ENCODE results near the gene TMEM63C. TPM values are rescaled to one million over a fixed set of nuclear protein-coding genes. Genes with fewer than 3 reads are reported as not detected.

TMEM63C gene
- total and polyA plus RNA-seq, 11 donors = 0.01 to 4.0 (median 1.7) TPM; not detected in 1

DNA sequence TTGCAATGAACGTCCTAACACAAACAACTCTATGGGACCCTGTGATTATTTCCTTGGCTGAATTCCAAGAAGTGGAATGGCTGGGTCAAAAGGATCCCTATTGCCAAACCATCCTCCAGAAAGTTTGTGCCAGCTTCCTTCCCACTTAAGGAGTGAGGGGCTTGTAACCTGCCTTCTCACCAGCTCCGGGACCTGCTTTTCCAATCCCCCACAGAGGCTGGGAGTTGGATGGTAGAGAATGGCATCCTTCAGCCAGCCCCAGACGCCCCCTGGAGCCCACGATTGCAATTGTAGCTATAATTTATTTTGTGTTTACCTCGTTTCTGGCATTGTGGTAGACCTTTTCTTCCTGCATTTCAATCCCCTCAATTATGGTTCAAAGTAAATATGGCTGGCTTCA, 30.4 kb upstream of the TMEM63C start:
- no peak for ATAC-seq
- Histone ChIP-seq H3K4me1 (peaks cover 0 to 19% (median 0%) of the 10 kb centered on the region in 12 donors), H3K27ac (no peak overlapping the region), H3K4me3 (no peak overlapping the region), H3K9me3 (no peaks in the 10 kb centered on the region), H3K36me3 (no peaks in the 10 kb centered on the region), H3K27me3 (peaks cover 0 to 25% (median 14%) of the 10 kb centered on the region in 9 donors)
- WGBS, 4 donors = 2 to 9% (median 6%) methylated on average over 5 of the region's 5 CpGs
- intact Hi-C loops (cut with DNase I) = loop anchor here (5.0 to 10.0 kb wide), 6 partner anchors 61 to 401 kb away; no protein-coding TSS in a partner anchor
- no peak for DNase-seq
- TF ChIP-seq POLR2A (IDR thresholded peaks at IDR 0.05) = no peak
- TF ChIP-seq, protein P1, sequence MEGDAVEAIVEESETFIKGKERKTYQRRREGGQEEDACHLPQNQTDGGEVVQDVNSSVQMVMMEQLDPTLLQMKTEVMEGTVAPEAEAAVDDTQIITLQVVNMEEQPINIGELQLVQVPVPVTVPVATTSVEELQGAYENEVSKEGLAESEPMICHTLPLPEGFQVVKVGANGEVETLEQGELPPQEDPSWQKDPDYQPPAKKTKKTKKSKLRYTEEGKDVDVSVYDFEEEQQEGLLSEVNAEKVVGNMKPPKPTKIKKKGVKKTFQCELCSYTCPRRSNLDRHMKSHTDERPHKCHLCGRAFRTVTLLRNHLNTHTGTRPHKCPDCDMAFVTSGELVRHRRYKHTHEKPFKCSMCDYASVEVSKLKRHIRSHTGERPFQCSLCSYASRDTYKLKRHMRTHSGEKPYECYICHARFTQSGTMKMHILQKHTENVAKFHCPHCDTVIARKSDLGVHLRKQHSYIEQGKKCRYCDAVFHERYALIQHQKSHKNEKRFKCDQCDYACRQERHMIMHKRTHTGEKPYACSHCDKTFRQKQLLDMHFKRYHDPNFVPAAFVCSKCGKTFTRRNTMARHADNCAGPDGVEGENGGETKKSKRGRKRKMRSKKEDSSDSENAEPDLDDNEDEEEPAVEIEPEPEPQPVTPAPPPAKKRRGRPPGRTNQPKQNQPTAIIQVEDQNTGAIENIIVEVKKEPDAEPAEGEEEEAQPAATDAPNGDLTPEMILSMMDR (IDR thresholded peaks at IDR 0.05) = peak in 10 of 12 donors; percentile 13 to 47 (median 26)

DNA sequence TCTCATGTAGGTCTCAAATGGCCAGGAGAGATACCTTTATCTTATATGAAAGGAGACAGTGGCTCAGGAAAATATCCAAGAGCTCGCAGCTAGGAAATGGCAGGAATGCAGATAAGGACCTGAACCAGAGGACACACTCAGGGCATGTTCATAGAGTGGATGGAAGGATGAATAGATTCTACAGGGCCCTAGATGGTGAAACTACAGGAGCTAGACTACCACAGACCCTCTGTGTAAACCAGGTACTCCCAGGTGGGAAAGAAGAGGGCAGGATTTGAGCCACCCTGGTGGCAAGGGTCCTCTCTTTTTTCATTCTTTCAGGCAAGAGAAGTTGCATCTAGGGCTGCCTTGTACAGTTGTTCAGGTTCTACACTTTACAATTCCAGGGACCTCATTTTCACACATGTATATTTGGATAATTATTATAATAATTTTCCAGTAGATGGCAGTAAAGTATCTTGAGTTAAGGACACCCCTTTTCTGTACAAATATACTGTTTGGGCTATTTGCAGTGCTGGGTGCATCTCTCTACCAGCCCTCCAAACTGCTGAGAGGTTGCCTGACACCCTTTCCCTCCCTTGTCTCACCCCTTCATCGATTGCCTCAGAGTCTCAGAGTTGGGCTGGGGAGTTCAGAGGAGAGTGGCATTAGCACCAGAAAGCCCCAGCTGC, 29.5 kb upstream of the TMEM63C start:
- intact Hi-C loops (cut with DNase I) = loop anchor here (2.0 to 10.0 kb wide), 7 partner anchors 60 to 400 kb away; no protein-coding TSS in a partner anchor
- TF ChIP-seq POLR2A (IDR thresholded peaks at IDR 0.05) = no peak
- TF ChIP-seq, protein P1 (IDR thresholded peaks at IDR 0.05) = peak in 6 of 12 donors; percentile 13 to 35 (median 22)

DNA sequence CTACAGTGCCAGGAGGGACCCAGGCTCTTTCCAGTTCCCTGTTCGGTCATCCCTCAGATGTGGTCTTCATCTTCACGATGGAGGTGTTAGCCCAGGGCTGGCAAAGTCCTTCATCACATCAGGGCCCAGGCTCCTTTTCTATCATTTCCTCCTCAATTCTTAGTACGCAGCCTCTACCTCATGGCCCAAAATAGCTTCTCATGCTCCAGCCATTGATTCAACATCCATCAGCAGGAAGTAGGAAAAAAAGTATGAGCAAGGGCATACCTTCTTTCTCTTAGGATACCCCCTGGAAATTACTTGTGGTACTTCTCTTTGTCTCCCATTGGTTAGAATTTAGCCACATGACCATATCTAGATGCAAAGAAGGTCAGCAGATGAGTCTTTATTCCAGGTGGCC, 27.8 kb upstream of the TMEM63C start:
- no peak for TF ChIP-seq POLR2A (IDR thresholded peaks at IDR 0.05)
- TF ChIP-seq, protein P1 (IDR thresholded peaks at IDR 0.05) = no peak
- Histone ChIP-seq H3K36me3 (no peaks in the 10 kb centered on the region), H3K9me3 (no peaks in the 10 kb centered on the region), H3K4me3 (no peak overlapping the region), H3K27ac (no peak overlapping the region), H3K4me1 (peaks cover 0 to 29% (median 0%) of the 10 kb centered on the region in 12 donors), H3K27me3 (peaks cover 0 to 13% (median 5%) of the 10 kb centered on the region in 9 donors)
- intact Hi-C loops (cut with DNase I) = loop anchor here (2.0 to 10.0 kb wide), 7 partner anchors 58 to 398 kb away; no protein-coding TSS in a partner anchor
- WGBS, 4 donors = 94 to 97% (median 95%) methylated on average over 3 of the region's 3 CpGs
- DNase-seq (no peak), ATAC-seq (no peak)

More for the DNA sequence above, 29.5 kb upstream of the TMEM63C start:
- H3K9me3 ChIP-seq = no peaks in the 10 kb centered on the region
- H3K27me3 ChIP-seq = peaks cover 0 to 18% (median 8%) of the 10 kb centered on the region in 9 donors
- ATAC-seq (peak in 1 of 4 donors; percentile 27), DNase-seq (no peak)
- WGBS, 4 donors = 13 to 33% (median 21%) methylated on average over 2 of the region's 2 CpGs
- H3K36me3 ChIP-seq = no peaks in the 10 kb centered on the region
- H3K27ac ChIP-seq = no peak overlapping the region
- H3K4me3 ChIP-seq = no peak overlapping the region
- H3K4me1 ChIP-seq = peaks cover 0 to 19% (median 0%) of the 10 kb centered on the region in 12 donors

DNA sequence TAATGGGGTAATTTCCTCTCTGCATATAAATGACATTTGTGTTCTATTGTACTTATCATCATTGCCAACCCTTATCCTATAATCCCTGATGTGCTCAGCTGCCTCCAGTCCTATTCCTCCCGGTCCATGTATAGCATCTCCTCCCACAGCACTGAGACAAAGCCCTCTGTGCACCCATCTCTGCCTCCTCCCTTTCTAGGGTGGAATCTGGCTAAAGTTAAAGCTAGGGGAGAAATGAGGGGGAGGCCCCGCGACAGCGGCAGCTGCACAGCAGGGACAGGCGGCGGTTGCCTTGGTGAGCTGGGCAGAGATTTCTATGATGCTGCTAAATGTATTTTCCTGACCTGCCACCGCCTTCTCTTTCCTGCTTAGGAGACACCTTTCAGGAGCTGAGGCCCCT, 27.2 kb upstream of the TMEM63C start:
- Histone ChIP-seq H3K27me3 (peaks cover 0 to 13% (median 5%) of the 10 kb centered on the region in 9 donors), H3K36me3 (no peaks in the 10 kb centered on the region), H3K9me3 (no peaks in the 10 kb centered on the region), H3K4me1 (peaks cover 0 to 29% (median 0%) of the 10 kb centered on the region in 12 donors), H3K27ac (no peak overlapping the region), H3K4me3 (no peak overlapping the region)
- intact Hi-C loops (cut with DNase I) = loop anchor here (5.0 to 10.0 kb wide), 6 partner anchors 58 to 398 kb away; no protein-coding TSS in a partner anchor
- 48 to 66% (median 54%) methylated on average over 7 of the region's 7 CpGs for WGBS, 4 donors
- ATAC-seq = no peak
- DNase-seq = no peak
- no peak for TF ChIP-seq POLR2A (IDR thresholded peaks at IDR 0.05)
- TF ChIP-seq, protein P1 (IDR thresholded peaks at IDR 0.05) = no peak
